Ishikawa (cell line): Measurements from ENCODE around the gene BHMT2.

Experiments
- CEBPB ChIP-seq: IDR thresholded peaks from 2 replicates; pipeline ENCODE4 v1.6.1; 2012
- EGR1 ChIP-seq: IDR thresholded peaks from 2 replicates; pipeline ENCODE4 v1.6.1; 2012
- EP300 ChIP-seq: IDR thresholded peaks from 2 replicates; pipeline ENCODE4 v1.6.1; 2012; ENCODE audit warnings: borderline replicate concordance
- FOXM1 ChIP-seq: IDR thresholded peaks from 2 replicates; pipeline ENCODE4 v1.6.1; 2012; ENCODE audit warnings: low read depth, borderline replicate concordance
- NFIC ChIP-seq: IDR thresholded peaks from 2 replicates; pipeline ENCODE4 v1.6.1; 2012
- RAD21 ChIP-seq: IDR thresholded peaks from 2 replicates; pipeline ENCODE4 v1.6.1; 2012; ENCODE audit warnings: low read depth
- TAF1 ChIP-seq: IDR thresholded peaks from 2 replicates; pipeline ENCODE4 v1.6.1; 2012; ENCODE audit warnings: low read depth, mild to moderate bottlenecking
- TEAD4 ChIP-seq: IDR thresholded peaks from 2 replicates; pipeline ENCODE4 v1.6.1; 2012
- YY1 ChIP-seq: IDR thresholded peaks from 2 replicates; pipeline ENCODE4 v1.6.1; 2012; ENCODE audit warnings: low read depth
- ZBTB7A ChIP-seq: IDR thresholded peaks from 2 replicates; pipeline ENCODE4 v1.6.1; 2012; ENCODE audit warnings: low read depth
- TF ChIP-seq, protein P1 (sequence below): IDR thresholded peaks from 2 replicates; pipeline ENCODE4 v1.6.1; 2012
- TF ChIP-seq, protein P2 (sequence below): IDR thresholded peaks from 2 replicates; pipeline ENCODE4 v1.6.1; 2012
- TF ChIP-seq, protein P3 (sequence below): IDR thresholded peaks from 2 replicates; pipeline ENCODE4 v1.6.1; 2012; ENCODE audit warnings: low read depth, mild to moderate bottlenecking

DNA sequence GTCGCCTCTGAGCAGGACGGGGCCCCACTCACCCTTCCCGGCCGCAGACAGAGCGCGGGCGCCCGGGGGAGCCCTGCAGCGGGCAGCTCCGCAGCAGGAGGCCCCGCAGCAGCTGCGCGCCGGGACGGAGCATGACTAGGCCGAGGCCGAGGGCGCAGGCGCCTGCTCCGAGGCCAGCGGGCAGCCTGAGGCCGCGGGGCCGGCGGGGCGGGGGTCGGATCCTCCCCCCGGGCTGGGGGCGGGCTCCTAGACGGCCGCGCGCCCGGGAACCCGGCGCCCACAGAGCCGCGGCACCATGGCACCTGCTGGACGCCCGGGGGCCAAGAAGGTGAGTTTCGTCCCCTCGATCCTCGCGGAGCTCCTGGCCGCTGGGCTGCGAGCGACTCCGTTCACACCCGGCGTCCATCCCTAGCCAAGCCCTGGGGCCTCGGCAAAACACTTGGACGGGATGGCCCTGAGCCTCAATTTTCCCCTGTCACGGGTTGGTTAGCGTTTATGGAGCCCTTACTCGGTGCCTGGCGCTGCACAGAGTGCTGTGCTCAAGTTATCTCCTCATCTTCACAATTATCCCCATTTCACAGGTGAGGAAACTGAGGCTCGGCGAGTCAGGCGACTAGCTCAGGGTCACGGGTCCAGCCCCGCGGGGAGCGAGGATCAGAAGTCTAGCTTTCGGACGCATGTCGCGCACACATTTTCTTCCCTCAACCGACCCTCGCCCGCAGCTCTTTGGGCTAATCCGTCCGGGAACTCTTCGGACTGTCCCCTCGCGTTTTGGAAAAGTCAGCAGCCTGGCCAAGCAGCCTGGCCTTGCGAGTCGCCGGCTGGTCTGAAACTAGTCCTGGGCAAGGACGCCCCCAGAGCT, at the start of gene BHMT2, which contains the start of gene DMGDH:
- TF ChIP-seq, protein P1, sequence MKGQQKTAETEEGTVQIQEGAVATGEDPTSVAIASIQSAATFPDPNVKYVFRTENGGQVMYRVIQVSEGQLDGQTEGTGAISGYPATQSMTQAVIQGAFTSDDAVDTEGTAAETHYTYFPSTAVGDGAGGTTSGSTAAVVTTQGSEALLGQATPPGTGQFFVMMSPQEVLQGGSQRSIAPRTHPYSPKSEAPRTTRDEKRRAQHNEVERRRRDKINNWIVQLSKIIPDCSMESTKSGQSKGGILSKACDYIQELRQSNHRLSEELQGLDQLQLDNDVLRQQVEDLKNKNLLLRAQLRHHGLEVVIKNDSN = no peak
- TF ChIP-seq EP300 (no peak), TAF1 (no peak), TEAD4 (no peak), ZBTB7A (no peak), CEBPB (no peak), NFIC (no peak), RAD21 (no peak), FOXM1 (no peak), EGR1 (no peak), YY1 (no peak)
- TF ChIP-seq, protein P2, sequence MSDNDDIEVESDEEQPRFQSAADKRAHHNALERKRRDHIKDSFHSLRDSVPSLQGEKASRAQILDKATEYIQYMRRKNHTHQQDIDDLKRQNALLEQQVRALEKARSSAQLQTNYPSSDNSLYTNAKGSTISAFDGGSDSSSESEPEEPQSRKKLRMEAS = no peak
- TF ChIP-seq, protein P3, sequence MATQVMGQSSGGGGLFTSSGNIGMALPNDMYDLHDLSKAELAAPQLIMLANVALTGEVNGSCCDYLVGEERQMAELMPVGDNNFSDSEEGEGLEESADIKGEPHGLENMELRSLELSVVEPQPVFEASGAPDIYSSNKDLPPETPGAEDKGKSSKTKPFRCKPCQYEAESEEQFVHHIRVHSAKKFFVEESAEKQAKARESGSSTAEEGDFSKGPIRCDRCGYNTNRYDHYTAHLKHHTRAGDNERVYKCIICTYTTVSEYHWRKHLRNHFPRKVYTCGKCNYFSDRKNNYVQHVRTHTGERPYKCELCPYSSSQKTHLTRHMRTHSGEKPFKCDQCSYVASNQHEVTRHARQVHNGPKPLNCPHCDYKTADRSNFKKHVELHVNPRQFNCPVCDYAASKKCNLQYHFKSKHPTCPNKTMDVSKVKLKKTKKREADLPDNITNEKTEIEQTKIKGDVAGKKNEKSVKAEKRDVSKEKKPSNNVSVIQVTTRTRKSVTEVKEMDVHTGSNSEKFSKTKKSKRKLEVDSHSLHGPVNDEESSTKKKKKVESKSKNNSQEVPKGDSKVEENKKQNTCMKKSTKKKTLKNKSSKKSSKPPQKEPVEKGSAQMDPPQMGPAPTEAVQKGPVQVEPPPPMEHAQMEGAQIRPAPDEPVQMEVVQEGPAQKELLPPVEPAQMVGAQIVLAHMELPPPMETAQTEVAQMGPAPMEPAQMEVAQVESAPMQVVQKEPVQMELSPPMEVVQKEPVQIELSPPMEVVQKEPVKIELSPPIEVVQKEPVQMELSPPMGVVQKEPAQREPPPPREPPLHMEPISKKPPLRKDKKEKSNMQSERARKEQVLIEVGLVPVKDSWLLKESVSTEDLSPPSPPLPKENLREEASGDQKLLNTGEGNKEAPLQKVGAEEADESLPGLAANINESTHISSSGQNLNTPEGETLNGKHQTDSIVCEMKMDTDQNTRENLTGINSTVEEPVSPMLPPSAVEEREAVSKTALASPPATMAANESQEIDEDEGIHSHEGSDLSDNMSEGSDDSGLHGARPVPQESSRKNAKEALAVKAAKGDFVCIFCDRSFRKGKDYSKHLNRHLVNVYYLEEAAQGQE = no peak
